ENCODE results near the gene SUMO3.

Gene SUMO3

GRCh38 chr21:44820851-44821250, 3.0 kb upstream of the SUMO3 start:
- no peak overlapping the region for H3K9ac ChIP-seq
- no peak overlapping the region for H3K4me3 ChIP-seq (IDR thresholded peaks at IDR 0.05; ENCODE audit: insufficient read depth, low read depth, low read length)
- H4K20me1 ChIP-seq (ENCODE audit: insufficient read depth) = peaks cover 8% of the 10 kb centered on the region; the same call in 1 of the 2 replicates
- no peak overlapping the region for H3K4me2 ChIP-seq
- no peaks in the 10 kb centered on the region for H3K4me1 ChIP-seq (ENCODE audit: low read depth, poor library complexity, severe bottlenecking)
- H2AFZ ChIP-seq (ENCODE audit: low read depth) = no peak overlapping the region
- H3K79me2 ChIP-seq (ENCODE audit: insufficient read depth, low read depth) = peaks cover 15% of the 10 kb centered on the region
- no peak overlapping the region for H3K27ac ChIP-seq
- H3K27me3 ChIP-seq (ENCODE audit: insufficient read depth, low read depth) = peaks cover 13% of the 10 kb centered on the region; the same call in 1 of the 2 replicates
- no peaks in the 10 kb centered on the region for H3K36me3 ChIP-seq (ENCODE audit: insufficient read depth)
- TF ChIP-seq, protein P1, sequence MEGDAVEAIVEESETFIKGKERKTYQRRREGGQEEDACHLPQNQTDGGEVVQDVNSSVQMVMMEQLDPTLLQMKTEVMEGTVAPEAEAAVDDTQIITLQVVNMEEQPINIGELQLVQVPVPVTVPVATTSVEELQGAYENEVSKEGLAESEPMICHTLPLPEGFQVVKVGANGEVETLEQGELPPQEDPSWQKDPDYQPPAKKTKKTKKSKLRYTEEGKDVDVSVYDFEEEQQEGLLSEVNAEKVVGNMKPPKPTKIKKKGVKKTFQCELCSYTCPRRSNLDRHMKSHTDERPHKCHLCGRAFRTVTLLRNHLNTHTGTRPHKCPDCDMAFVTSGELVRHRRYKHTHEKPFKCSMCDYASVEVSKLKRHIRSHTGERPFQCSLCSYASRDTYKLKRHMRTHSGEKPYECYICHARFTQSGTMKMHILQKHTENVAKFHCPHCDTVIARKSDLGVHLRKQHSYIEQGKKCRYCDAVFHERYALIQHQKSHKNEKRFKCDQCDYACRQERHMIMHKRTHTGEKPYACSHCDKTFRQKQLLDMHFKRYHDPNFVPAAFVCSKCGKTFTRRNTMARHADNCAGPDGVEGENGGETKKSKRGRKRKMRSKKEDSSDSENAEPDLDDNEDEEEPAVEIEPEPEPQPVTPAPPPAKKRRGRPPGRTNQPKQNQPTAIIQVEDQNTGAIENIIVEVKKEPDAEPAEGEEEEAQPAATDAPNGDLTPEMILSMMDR (conservative IDR thresholded peaks at IDR 0.05; ENCODE audit: low read depth, low read length) = no peak

- H3K4me1 ChIP-seq (ENCODE audit: low read depth, poor library complexity, severe bottlenecking) = no peaks in the 10 kb centered on the region
- no peak overlapping the region for H2AFZ ChIP-seq (ENCODE audit: low read depth)
- H3K79me2 ChIP-seq (ENCODE audit: insufficient read depth, low read depth) = peaks cover 28% of the 10 kb centered on the region
- TF ChIP-seq, protein P1 (conservative IDR thresholded peaks at IDR 0.05; ENCODE audit: low read depth, low read length) = no peak
- no peak overlapping the region for H3K4me3 ChIP-seq (IDR thresholded peaks at IDR 0.05; ENCODE audit: insufficient read depth, low read depth, low read length)
- no peak overlapping the region for H3K27ac ChIP-seq
- H4K20me1 ChIP-seq (ENCODE audit: insufficient read depth) = peaks cover 9% of the 10 kb centered on the region; the same call in 1 of the 2 replicates
- H3K9ac ChIP-seq = no peak overlapping the region
- no peak overlapping the region for H3K4me2 ChIP-seq
- H3K36me3 ChIP-seq (ENCODE audit: insufficient read depth) = no peaks in the 10 kb centered on the region
- H3K27me3 ChIP-seq (ENCODE audit: insufficient read depth, low read depth) = peaks cover 13% of the 10 kb centered on the region; the same call in 1 of the 2 replicates
These were observed 1.7 kb upstream of the SUMO3 start for GRCh38 chr21:44819283-44820243.

- Histone ChIP-seq H3K4me2 (peak overlapping the region; percentile 95), H4K20me1 (ENCODE audit: insufficient read depth) (peaks cover 9% of the 10 kb centered on the region; the same call in 1 of the 2 replicates), H3K36me3 (ENCODE audit: insufficient read depth) (no peaks in the 10 kb centered on the region), H3K9ac (peak overlapping the region; percentile 87), H3K27me3 (ENCODE audit: insufficient read depth, low read depth) (peaks cover 13% of the 10 kb centered on the region; the same call in 1 of the 2 replicates), H2AFZ (ENCODE audit: low read depth) (peak overlapping the region; percentile 81), H3K79me2 (ENCODE audit: insufficient read depth, low read depth) (peaks cover 37% of the 10 kb centered on the region), H3K4me3 (IDR thresholded peaks at IDR 0.05; ENCODE audit: insufficient read depth, low read depth, low read length) (no peak overlapping the region), H3K27ac (peak overlapping the region; percentile 62; the same call in 1 of the 2 replicates), H3K4me1 (ENCODE audit: low read depth, poor library complexity, severe bottlenecking) (no peaks in the 10 kb centered on the region)
- TF ChIP-seq, protein P1 (conservative IDR thresholded peaks at IDR 0.05; ENCODE audit: low read depth, low read length) = no peak
These were observed 764 bp upstream of the SUMO3 start for GRCh38 chr21:44818640-44819011.

- H3K79me2 ChIP-seq (ENCODE audit: insufficient read depth, low read depth) = peaks cover 47% of the 10 kb centered on the region
- H3K4me2 ChIP-seq = peak overlapping the region; percentile 68
- no peaks in the 10 kb centered on the region for H3K4me1 ChIP-seq (ENCODE audit: low read depth, poor library complexity, severe bottlenecking)
- H4K20me1 ChIP-seq (ENCODE audit: insufficient read depth) = peaks cover 9% of the 10 kb centered on the region; the same call in 1 of the 2 replicates
- H3K9ac ChIP-seq = no peak overlapping the region; the same call in 1 of the 2 replicates
- TF ChIP-seq, protein P1 (conservative IDR thresholded peaks at IDR 0.05; ENCODE audit: low read depth, low read length) = no peak
- H3K27ac ChIP-seq = no peak overlapping the region
- no peaks in the 10 kb centered on the region for H3K36me3 ChIP-seq (ENCODE audit: insufficient read depth)
- H3K27me3 ChIP-seq (ENCODE audit: insufficient read depth, low read depth) = peaks cover 8% of the 10 kb centered on the region; the same call in 1 of the 2 replicates
- no peak overlapping the region for H3K4me3 ChIP-seq (IDR thresholded peaks at IDR 0.05; ENCODE audit: insufficient read depth, low read depth, low read length)
- H2AFZ ChIP-seq (ENCODE audit: low read depth) = no peak overlapping the region
These were observed 369 bp downstream of the SUMO3 start for GRCh38 chr21:44817506-44817880.
